Caco-2 (cell line): Measurements from ENCODE around the gene DOCK3. TPM values are rescaled to one million over a fixed set of nuclear protein-coding genes. Genes with fewer than 3 reads are reported as not detected.

Source experiments
- BruUV-seq: library from RNA; stranded (reverse); fragments of 400-500 nt; replicated peaks from 2 replicates; lab custom pipeline; 2021; lab: Mats Ljungman, UMichigan
- CTCF ChIA-PET: fragments of 300-600 bp; sonication (Branson Sonifier 250); formaldehyde crosslinking; loops from one replicate; lab custom pipeline; 2022; ENCODE audit warnings: antibody characterized with exemption; lab: Charles Lee
- POLR2A ChIA-PET: fragments of 300-600 bp; sonication (Branson Sonifier 250); formaldehyde crosslinking; loops from one replicate; lab custom pipeline; 2022; ENCODE audit warnings: antibody characterized with exemption; lab: Charles Lee
- DNase-seq, 2 experiments: peaks; one replicate each; pipeline versions ENCODE4 v3.0.0 to v3.0.0-alpha.2; 2020 to 2022
- H3K27me3 ChIP-seq: replicated peaks from 2 replicates; pipeline ENCODE4 v1.6.0; 2011; ENCODE audit warnings: low read length; ENCODE audit not compliant: control insufficient read depth, insufficient read depth
- H3K36me3 ChIP-seq: 2 replicates; pipeline ENCODE4 v1.5.1; 2011; ENCODE audit warnings: low read length; ENCODE audit not compliant: control insufficient read depth, insufficient read depth
- H3K4me1 ChIP-seq: fragments of 250-450 bp; sonication (Bioruptor Pico); 2 replicates; pipeline ENCODE4 v1.5.1; 2020; ENCODE audit warnings: mild to moderate bottlenecking
- H3K4me3 ChIP-seq: 2 replicates; pipeline ENCODE4 v1.5.1; 2011; ENCODE audit warnings: low read depth, mild to moderate bottlenecking, control low read depth, low read length
- H3K9me3 ChIP-seq: fragments of 250-450 bp; sonication (Bioruptor Pico); 2 replicates; pipeline ENCODE4 v1.5.1; 2020; ENCODE audit warnings: mild to moderate bottlenecking, moderate library complexity
- H3K27ac Mint-ChIP-seq: one replicate; pipeline ENCODE4 v1.8.0; 2022; ENCODE audit warnings: mixed read lengths; ENCODE audit not compliant: unreplicated experiment
- H3K27me3 Mint-ChIP-seq: one replicate; pipeline ENCODE4 v1.8.0; 2022; ENCODE audit warnings: mixed read lengths; ENCODE audit not compliant: insufficient read depth, unreplicated experiment
- H3K36me3 Mint-ChIP-seq: one replicate; pipeline ENCODE4 v1.8.0; 2022; ENCODE audit warnings: mild to moderate bottlenecking, mixed read lengths; ENCODE audit not compliant: insufficient read depth, unreplicated experiment
- H3K4me1 Mint-ChIP-seq: one replicate; pipeline ENCODE4 v1.8.0; 2022; ENCODE audit warnings: low read depth, mixed read lengths; ENCODE audit not compliant: unreplicated experiment
- H3K4me3 Mint-ChIP-seq: one replicate; pipeline ENCODE4 v1.8.0; 2022; ENCODE audit warnings: mild to moderate bottlenecking, moderate library complexity, mixed read lengths; ENCODE audit not compliant: unreplicated experiment
- H3K9me3 Mint-ChIP-seq: one replicate; pipeline ENCODE4 v1.8.0; 2022; ENCODE audit warnings: mixed read lengths; ENCODE audit not compliant: unreplicated experiment
- intact Hi-C: fragments of 100-400 bp; cut with micrococcal nuclease; formaldehyde crosslinking; loops from one replicate; pipeline ENCODE4 v1.10.0; 2022; ENCODE audit not compliant: unreplicated experiment
- total RNA-seq: library from RNA; stranded (reverse); gene quantifications from 2 replicates; pipeline ENCODE4 v1.2.3, GENCODE V29; 2022
- TF ChIP-seq, protein P1 (sequence below), 2 experiments: fragments of 200-600 bp in 1 of 2; IDR thresholded peaks; 1 replicate in 1 of 2; 2 replicates in 1 of 2; pipeline versions ENCODE4 v1.5.1 to v1.8.0; 2011 to 2022; ENCODE audit warnings: antibody characterized with exemption in 1 of 2, control low read depth in 1 of 2, inconsistent platforms in 1 of 2, low read depth in 1 of 2, low read length in 1 of 2, mild to moderate bottlenecking in 1 of 2, moderate library complexity in 1 of 2; ENCODE audit not compliant: insufficient read depth in 1 of 2, severe bottlenecking in 1 of 2, unreplicated experiment in 1 of 2

DOCK3 gene
- total RNA-seq, 1 experiment from 2014 or later: 0.05 TPM

DNA sequence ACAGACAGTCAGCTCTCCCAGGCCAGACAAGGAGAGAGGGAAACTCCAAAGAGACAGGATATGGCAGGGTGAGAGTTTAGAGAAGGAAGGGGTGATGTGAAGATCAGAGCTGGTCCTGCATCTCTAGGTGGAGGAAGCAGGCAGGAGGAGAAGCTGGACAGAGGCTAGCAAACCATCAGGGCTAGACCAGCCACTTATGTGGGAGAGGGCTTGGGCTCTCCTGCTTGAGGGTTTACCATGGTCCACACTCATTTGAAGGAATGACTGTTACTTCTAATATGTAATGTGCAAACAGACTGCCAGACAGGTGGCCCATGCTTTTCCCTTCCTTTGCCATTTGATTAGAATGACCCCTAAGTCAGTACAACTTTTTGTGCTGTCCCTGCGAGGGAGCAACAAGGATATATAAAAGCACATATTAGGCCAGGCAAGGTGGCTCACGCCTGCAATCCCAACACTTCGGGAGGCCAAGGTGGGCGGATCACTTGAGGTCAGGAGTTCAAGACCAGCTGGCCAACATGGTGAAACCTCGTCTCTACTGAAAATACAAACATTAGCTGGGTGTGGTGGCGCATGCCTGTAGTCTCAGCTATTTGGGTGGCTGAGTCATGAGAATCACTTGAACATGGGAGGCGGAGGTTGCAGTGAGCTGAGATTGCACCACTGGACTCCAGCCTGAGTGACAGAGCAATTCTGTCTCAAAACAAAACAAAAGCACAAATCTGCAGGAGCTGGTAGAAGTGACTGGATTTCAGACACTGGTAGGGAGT, 669.4 kb downstream of the DOCK3 start:
- Histone ChIP-seq H3K4me3 (no peak overlapping the region), H3K36me3 (no peaks in the 10 kb centered on the region), H3K27me3 (no peaks in the 10 kb centered on the region), H3K9me3 (no peaks in the 10 kb centered on the region), H3K4me1 (peaks cover 12% of the 10 kb centered on the region)
- BruUV-seq: no TSS peak
- POLR2A ChIA-PET: no interaction called here
- CTCF ChIA-PET: no interaction called here
- Mint-ChIP-seq H3K4me3 (no peak overlapping the region), H3K27me3 (no peaks in the 10 kb centered on the region), H3K27ac (no peak overlapping the region), H3K36me3 (no peaks in the 10 kb centered on the region), H3K4me1 (peaks cover 10% of the 10 kb centered on the region), H3K9me3 (no peaks in the 10 kb centered on the region)
- TF ChIP-seq, protein P1, sequence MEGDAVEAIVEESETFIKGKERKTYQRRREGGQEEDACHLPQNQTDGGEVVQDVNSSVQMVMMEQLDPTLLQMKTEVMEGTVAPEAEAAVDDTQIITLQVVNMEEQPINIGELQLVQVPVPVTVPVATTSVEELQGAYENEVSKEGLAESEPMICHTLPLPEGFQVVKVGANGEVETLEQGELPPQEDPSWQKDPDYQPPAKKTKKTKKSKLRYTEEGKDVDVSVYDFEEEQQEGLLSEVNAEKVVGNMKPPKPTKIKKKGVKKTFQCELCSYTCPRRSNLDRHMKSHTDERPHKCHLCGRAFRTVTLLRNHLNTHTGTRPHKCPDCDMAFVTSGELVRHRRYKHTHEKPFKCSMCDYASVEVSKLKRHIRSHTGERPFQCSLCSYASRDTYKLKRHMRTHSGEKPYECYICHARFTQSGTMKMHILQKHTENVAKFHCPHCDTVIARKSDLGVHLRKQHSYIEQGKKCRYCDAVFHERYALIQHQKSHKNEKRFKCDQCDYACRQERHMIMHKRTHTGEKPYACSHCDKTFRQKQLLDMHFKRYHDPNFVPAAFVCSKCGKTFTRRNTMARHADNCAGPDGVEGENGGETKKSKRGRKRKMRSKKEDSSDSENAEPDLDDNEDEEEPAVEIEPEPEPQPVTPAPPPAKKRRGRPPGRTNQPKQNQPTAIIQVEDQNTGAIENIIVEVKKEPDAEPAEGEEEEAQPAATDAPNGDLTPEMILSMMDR (IDR thresholded peaks at IDR 0.05; ENCODE audit: insufficient read depth in 1 of 2, low read depth in 1 of 2, low read length in 1 of 2, severe bottlenecking in 1 of 2, unreplicated experiment in 1 of 2): no peak
- DNase-seq: peak in 1 of 2 experiments; percentile 5
- intact Hi-C loops: no loop called here

DNA sequence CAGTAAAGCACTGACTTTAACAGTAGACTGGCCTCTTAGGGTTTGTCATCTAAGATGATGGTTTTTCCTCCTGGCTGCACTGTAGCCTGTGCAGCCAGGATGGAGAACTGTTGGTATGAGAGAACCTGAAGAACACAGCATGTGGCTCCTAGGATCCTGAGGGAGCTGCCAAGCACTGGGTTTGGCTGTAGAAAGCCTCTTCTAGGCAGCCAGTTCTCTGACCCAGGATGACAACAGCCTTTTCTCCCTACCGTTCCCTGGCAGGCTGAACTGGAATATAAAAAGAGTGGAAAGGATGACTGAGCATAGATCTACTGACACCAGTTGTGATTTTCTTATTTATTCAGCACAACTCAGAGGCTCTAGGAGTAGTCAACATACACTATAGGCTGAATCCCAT, 676.0 kb downstream of the DOCK3 start:
- POLR2A ChIA-PET: no interaction called here
- intact Hi-C loops: no loop called here
- no TSS peak for BruUV-seq
- no peaks in the 10 kb centered on the region for H3K4me1 Mint-ChIP-seq
- H3K36me3 Mint-ChIP-seq: no peaks in the 10 kb centered on the region
- H3K9me3 Mint-ChIP-seq: no peaks in the 10 kb centered on the region
- Histone ChIP-seq H3K4me3 (no peak overlapping the region), H3K36me3 (no peaks in the 10 kb centered on the region), H3K4me1 (no peaks in the 10 kb centered on the region), H3K9me3 (no peaks in the 10 kb centered on the region), H3K27me3 (no peaks in the 10 kb centered on the region)
- no peak for DNase-seq
- no peak overlapping the region for H3K4me3 Mint-ChIP-seq
- no peak overlapping the region for H3K27ac Mint-ChIP-seq
- H3K27me3 Mint-ChIP-seq: no peaks in the 10 kb centered on the region
- CTCF ChIA-PET: interaction anchor here (0.7 kb wide), 1 partner anchor 300 kb away, joined by 3 read pairs; no protein-coding TSS in a partner anchor
- TF ChIP-seq, protein P1 (IDR thresholded peaks at IDR 0.05; ENCODE audit: insufficient read depth in 1 of 2, low read depth in 1 of 2, low read length in 1 of 2, severe bottlenecking in 1 of 2, unreplicated experiment in 1 of 2): no peak

DNA sequence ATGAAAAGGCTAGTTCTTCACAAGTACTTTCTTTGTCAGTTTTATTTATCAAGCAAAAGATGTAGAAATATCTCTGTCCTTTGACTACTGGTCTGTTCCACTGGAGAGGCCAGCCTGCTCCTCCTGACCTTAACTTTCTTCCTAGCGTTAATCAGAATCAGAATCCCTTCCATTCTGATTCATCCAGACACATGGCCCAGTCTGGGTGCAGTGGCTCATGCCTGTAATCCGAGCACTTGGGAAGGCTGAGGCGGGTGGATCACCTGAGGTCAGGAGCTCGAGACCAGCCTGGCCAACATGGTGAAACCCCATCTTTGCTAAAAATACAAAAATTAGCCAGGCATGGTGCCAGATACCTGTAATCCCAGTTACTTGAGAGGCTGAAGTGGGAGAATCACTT, 678.4 kb downstream of the DOCK3 start:
- BruUV-seq: no TSS peak
- ChIA-PET CTCF (no interaction called here), POLR2A (no interaction called here)
- TF ChIP-seq, protein P1 (IDR thresholded peaks at IDR 0.05; ENCODE audit: insufficient read depth in 1 of 2, low read depth in 1 of 2, low read length in 1 of 2, severe bottlenecking in 1 of 2, unreplicated experiment in 1 of 2): no peak
- no peaks in the 10 kb centered on the region for H3K36me3 Mint-ChIP-seq
- no peak for DNase-seq
- H3K27me3 Mint-ChIP-seq: no peaks in the 10 kb centered on the region
- H3K27ac Mint-ChIP-seq: no peak overlapping the region
- H3K36me3 ChIP-seq: no peaks in the 10 kb centered on the region
- H3K9me3 Mint-ChIP-seq: no peaks in the 10 kb centered on the region
- H3K4me3 Mint-ChIP-seq: no peak overlapping the region
- no peaks in the 10 kb centered on the region for H3K9me3 ChIP-seq
- H3K4me1 ChIP-seq: no peaks in the 10 kb centered on the region
- intact Hi-C loops: no loop called here
- H3K4me1 Mint-ChIP-seq: no peaks in the 10 kb centered on the region
- H3K27me3 ChIP-seq: no peaks in the 10 kb centered on the region
- H3K4me3 ChIP-seq: no peak overlapping the region
